GM12878 (cell line): ENCODE results near the gene TMEM52B. TPM values are rescaled to one million over a fixed set of nuclear protein-coding genes. Genes with fewer than 3 reads are reported as not detected.

Experiments
- ATAC-seq: fragments of 200-7000 bp; cut with Tn5 transposase; 3 replicates; pipeline ENCODE4 v1.9.1; 2020; ENCODE audit warnings: mild to moderate bottlenecking, moderate library complexity
- BruUV-seq: library from RNA; stranded (reverse); fragments of 400-500 nt; replicated peaks from 2 replicates; lab custom pipeline; 2021; lab: Mats Ljungman, UMichigan
- CTCF ChIA-PET: fragments of 300-600 bp; sonication (Branson Sonifier 250); formaldehyde crosslinking; extraction: SDS; loops from one replicate; lab custom pipeline; 2021; ENCODE audit warnings: inconsistent platforms; lab: Yijun Ruan, JAX
- POLR2A ChIA-PET: fragments of 350-600 bp; formaldehyde crosslinking; extraction: SDS; loops from one replicate; lab custom pipeline; 2021; ENCODE audit warnings: inconsistent platforms; lab: Charles Lee
- RAD21 ChIA-PET: fragments of 300-600 bp; sonication (Branson Sonifier 250); formaldehyde crosslinking; loops from one replicate; lab custom pipeline; 2023; ENCODE audit warnings: antibody characterized with exemption; ENCODE audit not compliant: unreplicated experiment; lab: Charles Lee
- SMC1A ChIA-PET: fragments of 300-600 bp; sonication (Branson Sonifier 250); formaldehyde crosslinking; loops from one replicate; lab custom pipeline; 2023; ENCODE audit not compliant: unreplicated experiment, uncharacterized antibody; lab: Charles Lee
- DNase-seq: peaks from one replicate; pipeline ENCODE4 v3.0.0-alpha.2; 2011; ENCODE audit warnings: low read depth, low spot score
- FAIRE-seq: peaks from 3 replicates; lab custom pipeline; 2011; peaks lifted over from hg19 to GRCh38; lab: Jason Lieb, UNC
- H2AFZ ChIP-seq: 2 replicates; pipeline ENCODE4 v1.6.0; 2011; ENCODE audit warnings: low read depth, low read length, control low read depth; ENCODE audit not compliant: control insufficient read depth
- H3K27ac ChIP-seq: 2 replicates; pipeline ENCODE4 v1.5.1; 2011; ENCODE audit warnings: control low read depth; ENCODE audit not compliant: control insufficient read depth, insufficient read depth
- H3K27me3 ChIP-seq, 2 experiments: replicated peaks in 1 of 2; 2 replicates each; pipeline versions ENCODE4 v1.6.0 to v1.6.1; 2011; ENCODE audit warnings: low read length in 1 of 2; ENCODE audit not compliant: control insufficient read depth in 2 of 2, insufficient read depth in 2 of 2
- H3K36me3 ChIP-seq, 2 experiments: 2 replicates each; pipeline ENCODE4 v1.5.1; 2011; ENCODE audit warnings: low read length in 1 of 2; ENCODE audit not compliant: control insufficient read depth in 2 of 2, insufficient read depth in 2 of 2
- H3K4me1 ChIP-seq: 2 replicates; pipeline ENCODE4 v1.6.1; 2011; ENCODE audit warnings: mild to moderate bottlenecking, low read length, moderate library complexity, mixed read lengths; ENCODE audit not compliant: control insufficient read depth, insufficient read depth
- H3K4me2 ChIP-seq: 2 replicates; pipeline ENCODE4 v1.6.0; 2011; ENCODE audit warnings: control low read depth; ENCODE audit not compliant: control insufficient read depth, insufficient read depth
- H3K4me3 ChIP-seq: fragments of 200-600 bp; sonication (generic); 2 replicates; pipeline ENCODE4 v1.5.1; 2016
- H3K79me2 ChIP-seq: 2 replicates; pipeline ENCODE4 v1.6.0; 2011; ENCODE audit warnings: low read length; ENCODE audit not compliant: control insufficient read depth, insufficient read depth
- H3K9ac ChIP-seq: 2 replicates; pipeline ENCODE4 v1.8.0; 2011; ENCODE audit warnings: low read length, control low read depth, mixed read lengths; ENCODE audit not compliant: control insufficient read depth, insufficient read depth
- H3K9me3 ChIP-seq: replicated peaks from 3 replicates; pipeline ENCODE4 v1.5.1; 2011; ENCODE audit warnings: mild to moderate bottlenecking, low read length; ENCODE audit not compliant: control insufficient read depth, insufficient read depth
- H4K20me1 ChIP-seq: 2 replicates; pipeline ENCODE4 v1.6.0; 2011; ENCODE audit not compliant: control insufficient read depth, insufficient read depth
- CHD1 ChIP-seq: IDR thresholded peaks from 2 replicates; pipeline ENCODE4 v1.6.1; 2012; ENCODE audit warnings: low read depth, low read length, improper control_type of control experiment
- FOXK2 ChIP-seq: fragments of 450-650 bp; IDR thresholded peaks from 2 replicates; pipeline ENCODE4 v1.6.1; 2017; ENCODE audit warnings: mild to moderate bottlenecking, moderate library complexity
- IKZF1 ChIP-seq: fragments of 450-650 bp; conservative IDR thresholded peaks from 2 replicates; pipeline ENCODE4 v1.6.1; 2017; ENCODE audit warnings: antibody characterized with exemption, mild to moderate bottlenecking
- LARP7 ChIP-seq: fragments of 450-650 bp; IDR thresholded peaks from 2 replicates; pipeline ENCODE4 v1.6.1; 2017; ENCODE audit warnings: mild to moderate bottlenecking
- MEF2B ChIP-seq: fragments of 450-650 bp; IDR thresholded peaks from 2 replicates; pipeline ENCODE4 v1.6.1; 2018; ENCODE audit warnings: mild to moderate bottlenecking, moderate library complexity; ENCODE audit not compliant: partially characterized antibody, poor library complexity, severe bottlenecking
- NFXL1 ChIP-seq: fragments of 450-650 bp; IDR thresholded peaks from 2 replicates; pipeline ENCODE4 v1.6.1; 2017; ENCODE audit warnings: antibody characterized with exemption, mild to moderate bottlenecking, borderline replicate concordance
- NFYA ChIP-seq: IDR thresholded peaks from 2 replicates; pipeline ENCODE4 v1.6.1; 2011; ENCODE audit warnings: low read depth, mild to moderate bottlenecking, low read length, improper control_type of control experiment, borderline replicate concordance
- POU2F2 ChIP-seq: IDR thresholded peaks from 3 replicates; pipeline ENCODE4 v1.6.1; 2011; ENCODE audit warnings: low read depth, mild to moderate bottlenecking, low read length, borderline replicate concordance
- RAD51 ChIP-seq: fragments of 450-650 bp; IDR thresholded peaks from 2 replicates; pipeline ENCODE4 v1.6.1; 2016; ENCODE audit warnings: moderate library complexity, mild to moderate bottlenecking, inconsistent platforms
- SUPT20H ChIP-seq: IDR thresholded peaks from 2 replicates; pipeline ENCODE4 v1.6.1; 2011; ENCODE audit warnings: low read depth, mild to moderate bottlenecking, low read length, moderate library complexity, borderline replicate concordance; ENCODE audit not compliant: control insufficient read depth
- ZBED1 ChIP-seq: IDR thresholded peaks from 2 replicates; pipeline ENCODE4 v1.6.1; 2016; ENCODE audit warnings: borderline replicate concordance
- WGBS: methylation state at CpG from one replicate; pipeline ENCODE4 v1.1.6; 2016; ENCODE audit warnings: low lambda C conversion rate; ENCODE audit not compliant: insufficient replicate concordance, insufficient coverage; ENCODE audit errors: missing lambda C conversion rate; 5-methylcytosine and 5-hydroxymethylcytosine counted together
- in situ Hi-C: fragments of 300-500 bp; cut with MboI; formaldehyde crosslinking; loops from 9 replicates; pipeline ENCODE4 v1.14.3; 2018; ENCODE audit warnings: mixed read lengths
- intact Hi-C: fragments of 100-400 bp; cut with micrococcal nuclease; formaldehyde crosslinking; loops from one replicate; pipeline ENCODE4 v1.14.2; 2022; ENCODE audit not compliant: unreplicated experiment
- polyA plus RNA-seq, 11 experiments: library from polyadenylated mRNA; depleted of rRNA in 4 of 11; unstranded in 6 of 11; stranded (reverse) in 5 of 11; fragments of >200 nt; fragmentation: Nextera tagmentation in 4 of 11; fragmentation: Illumina TruSeq in 1 of 11; extraction: Ambion mirVana in 4 of 11; extraction: Trizol in 1 of 11; gene quantifications; 1 replicate in 1 of 11; 2 replicates in 10 of 11; pipeline versions ENCODE4 v1.2.1 to v1.2.3, GENCODE V29; 2011 to 2016; ENCODE audit warnings: inconsistent platforms in 2 of 11, missing spikeins in 2 of 11, low read depth in 1 of 11
- total RNA-seq, 4 experiments: library from RNA; depleted of rRNA in 3 of 4; stranded (reverse); fragments of >200 nt in 3 of 4; fragmentation: Illumina TruSeq in 1 of 4; extraction: Trizol in 1 of 4; gene quantifications; 2 replicates each; pipeline versions ENCODE4 v1.2.1 to v1.2.3, GENCODE V29; 2013 to 2021
- TF ChIP-seq, protein P1 (sequence below): fragments of 450-650 bp; IDR thresholded peaks from 2 replicates; pipeline ENCODE4 v1.6.1; 2016; ENCODE audit warnings: mild to moderate bottlenecking, moderate library complexity, borderline replicate concordance
- TF ChIP-seq, protein P2 (sequence below): IDR thresholded peaks from 2 replicates; pipeline ENCODE4 v1.6.1; 2011; ENCODE audit warnings: borderline replicate concordance, low read depth, mild to moderate bottlenecking, moderate library complexity, low read length; ENCODE audit not compliant: insufficient read depth, poor library complexity, severe bottlenecking
- TF ChIP-seq, protein P3 (sequence below): fragments of 450-650 bp; IDR thresholded peaks from 2 replicates; pipeline ENCODE4 v1.6.1; 2016; ENCODE audit warnings: mild to moderate bottlenecking

The TMEM52B gene
- total and polyA plus RNA-seq, 10 of the 15 experiments (the other 5 are each of a cell fraction or from before 2014, with no cell fraction given) = not detected

DNA sequence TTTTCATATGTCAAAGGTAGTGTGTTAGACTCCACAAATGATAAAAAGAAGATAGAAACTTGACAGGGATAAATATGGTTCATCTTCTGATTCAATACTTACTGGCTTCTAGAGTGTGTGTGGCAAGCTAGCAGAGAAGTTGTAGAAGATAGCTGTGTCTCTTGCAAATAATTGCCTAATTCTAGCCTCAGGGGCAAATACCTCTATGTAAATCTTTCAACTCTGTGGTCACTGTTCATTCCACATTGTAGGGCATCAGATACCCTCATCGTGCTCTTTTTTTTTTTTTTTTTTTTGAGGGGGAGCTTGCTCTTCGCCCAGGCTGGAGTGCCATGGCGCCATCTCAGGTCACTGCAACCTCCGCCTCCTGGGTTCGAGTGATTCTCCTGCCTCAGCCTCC is 8.6 kb upstream of the TMEM52B start (continued):
- TF ChIP-seq, protein P1, sequence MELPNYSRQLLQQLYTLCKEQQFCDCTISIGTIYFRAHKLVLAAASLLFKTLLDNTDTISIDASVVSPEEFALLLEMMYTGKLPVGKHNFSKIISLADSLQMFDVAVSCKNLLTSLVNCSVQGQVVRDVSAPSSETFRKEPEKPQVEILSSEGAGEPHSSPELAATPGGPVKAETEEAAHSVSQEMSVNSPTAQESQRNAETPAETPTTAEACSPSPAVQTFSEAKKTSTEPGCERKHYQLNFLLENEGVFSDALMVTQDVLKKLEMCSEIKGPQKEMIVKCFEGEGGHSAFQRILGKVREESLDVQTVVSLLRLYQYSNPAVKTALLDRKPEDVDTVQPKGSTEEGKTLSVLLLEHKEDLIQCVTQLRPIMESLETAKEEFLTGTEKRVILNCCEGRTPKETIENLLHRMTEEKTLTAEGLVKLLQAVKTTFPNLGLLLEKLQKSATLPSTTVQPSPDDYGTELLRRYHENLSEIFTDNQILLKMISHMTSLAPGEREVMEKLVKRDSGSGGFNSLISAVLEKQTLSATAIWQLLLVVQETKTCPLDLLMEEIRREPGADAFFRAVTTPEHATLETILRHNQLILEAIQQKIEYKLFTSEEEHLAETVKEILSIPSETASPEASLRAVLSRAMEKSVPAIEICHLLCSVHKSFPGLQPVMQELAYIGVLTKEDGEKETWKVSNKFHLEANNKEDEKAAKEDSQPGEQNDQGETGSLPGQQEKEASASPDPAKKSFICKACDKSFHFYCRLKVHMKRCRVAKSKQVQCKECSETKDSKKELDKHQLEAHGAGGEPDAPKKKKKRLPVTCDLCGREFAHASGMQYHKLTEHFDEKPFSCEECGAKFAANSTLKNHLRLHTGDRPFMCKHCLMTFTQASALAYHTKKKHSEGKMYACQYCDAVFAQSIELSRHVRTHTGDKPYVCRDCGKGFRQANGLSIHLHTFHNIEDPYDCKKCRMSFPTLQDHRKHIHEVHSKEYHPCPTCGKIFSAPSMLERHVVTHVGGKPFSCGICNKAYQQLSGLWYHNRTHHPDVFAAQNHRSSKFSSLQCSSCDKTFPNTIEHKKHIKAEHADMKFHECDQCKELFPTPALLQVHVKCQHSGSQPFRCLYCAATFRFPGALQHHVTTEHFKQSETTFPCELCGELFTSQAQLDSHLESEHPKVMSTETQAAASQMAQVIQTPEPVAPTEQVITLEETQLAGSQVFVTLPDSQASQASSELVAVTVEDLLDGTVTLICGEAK = no peak
- no peak for TF ChIP-seq LARP7
- TF ChIP-seq, all 136 proteins: peak for 0

DNA sequence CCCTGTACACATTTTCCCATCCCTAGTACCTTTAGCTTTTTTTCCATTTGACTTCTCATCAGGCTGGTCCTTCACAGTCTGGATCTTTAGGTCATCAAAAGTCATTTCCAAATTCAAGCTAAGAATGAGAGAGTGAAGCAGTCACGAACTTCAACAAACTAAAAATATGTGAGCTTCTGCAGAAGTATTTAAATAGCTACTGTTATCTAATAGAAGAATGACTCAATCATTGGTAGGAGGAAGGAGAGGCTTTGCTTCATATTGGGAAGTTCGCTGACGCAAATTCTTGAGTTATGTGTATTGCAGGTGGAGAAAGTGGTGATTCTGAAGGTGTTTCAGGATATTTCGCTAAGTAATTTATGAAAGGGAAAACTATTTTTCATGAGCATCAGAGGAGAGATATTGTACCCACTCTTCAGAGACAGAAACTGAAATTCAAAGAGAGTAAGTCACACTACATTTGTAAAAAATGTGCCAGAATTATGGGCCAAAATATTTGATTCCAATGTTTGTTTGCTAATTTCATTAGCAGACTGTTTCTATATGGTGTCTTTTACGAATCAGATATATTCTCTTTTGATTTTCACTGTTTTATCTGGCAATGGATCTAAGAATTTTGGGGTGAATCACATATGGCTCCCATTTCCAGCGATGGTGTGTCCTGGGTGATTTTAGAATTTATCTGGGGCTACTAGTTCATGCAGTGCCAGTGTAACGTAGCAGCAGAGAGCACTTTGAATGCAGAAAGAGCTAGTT is 6.7 kb upstream of the TMEM52B start, which contains the start of gene OLR1:
Gene OLR1, minus strand, starts transcription at position 160 of the 756 bp plus-strand sequence. Its CDS starts 55 bp downstream, at position 105.
- no peak for ATAC-seq
- no peak for TF ChIP-seq ZBED1
- TF ChIP-seq NFYA = no peak
- TF ChIP-seq, protein P2, sequence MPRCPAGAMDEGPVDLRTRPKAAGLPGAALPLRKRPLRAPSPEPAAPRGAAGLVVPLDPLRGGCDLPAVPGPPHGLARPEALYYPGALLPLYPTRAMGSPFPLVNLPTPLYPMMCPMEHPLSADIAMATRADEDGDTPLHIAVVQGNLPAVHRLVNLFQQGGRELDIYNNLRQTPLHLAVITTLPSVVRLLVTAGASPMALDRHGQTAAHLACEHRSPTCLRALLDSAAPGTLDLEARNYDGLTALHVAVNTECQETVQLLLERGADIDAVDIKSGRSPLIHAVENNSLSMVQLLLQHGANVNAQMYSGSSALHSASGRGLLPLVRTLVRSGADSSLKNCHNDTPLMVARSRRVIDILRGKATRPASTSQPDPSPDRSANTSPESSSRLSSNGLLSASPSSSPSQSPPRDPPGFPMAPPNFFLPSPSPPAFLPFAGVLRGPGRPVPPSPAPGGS = no peak
- TF ChIP-seq, protein P3, sequence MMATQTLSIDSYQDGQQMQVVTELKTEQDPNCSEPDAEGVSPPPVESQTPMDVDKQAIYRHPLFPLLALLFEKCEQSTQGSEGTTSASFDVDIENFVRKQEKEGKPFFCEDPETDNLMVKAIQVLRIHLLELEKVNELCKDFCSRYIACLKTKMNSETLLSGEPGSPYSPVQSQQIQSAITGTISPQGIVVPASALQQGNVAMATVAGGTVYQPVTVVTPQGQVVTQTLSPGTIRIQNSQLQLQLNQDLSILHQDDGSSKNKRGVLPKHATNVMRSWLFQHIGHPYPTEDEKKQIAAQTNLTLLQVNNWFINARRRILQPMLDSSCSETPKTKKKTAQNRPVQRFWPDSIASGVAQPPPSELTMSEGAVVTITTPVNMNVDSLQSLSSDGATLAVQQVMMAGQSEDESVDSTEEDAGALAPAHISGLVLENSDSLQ = no peak
- TF ChIP-seq POU2F2 = no peak
- no peak for TF ChIP-seq SUPT20H
- no peak for TF ChIP-seq CHD1
- no peak for TF ChIP-seq IKZF1
- TF ChIP-seq NFXL1 = no peak
- no peak for TF ChIP-seq MEF2B
- TF ChIP-seq RAD51 = no peak
- no peak for TF ChIP-seq FOXK2

More for the DNA sequence above, 6.7 kb upstream of the TMEM52B start, which contains the start of gene OLR1:
- 15% methylated on average over 7 of the region's 7 CpGs for WGBS
- Histone ChIP-seq H3K9ac (no peak within 1 kb of the TSS), H3K4me3 (no peak within 1 kb of the TSS), H3K36me3 (no peaks in the 10 kb centered on the region), H3K79me2 (no peaks in the 10 kb centered on the region), H3K27ac (no peak within 1 kb of the TSS), H3K27me3 (peaks cover 0 to 9% of the 10 kb centered on the region in 2 experiments; a peak in 2 of 4 replicates), H3K4me2 (no peak within 1 kb of the TSS), H4K20me1 (no peaks in the 10 kb centered on the region), H3K4me1 (no peaks in the 10 kb centered on the region), H3K9me3 (no peaks in the 10 kb centered on the region), H2AFZ (no peak within 1 kb of the TSS)
- intact Hi-C loops = no loop called here
- in situ Hi-C loops = no loop called here
- POLR2A ChIA-PET = no interaction called here
- CTCF ChIA-PET = interaction anchor here (0.9 to 1.7 kb wide), 3 partner anchors 19 to 111 kb away, joined by 3 to 7 read pairs (median 3); no protein-coding TSS in a partner anchor
- DNase-seq = no peak
- FAIRE-seq = no peak
- BruUV-seq = no TSS peak
- SMC1A ChIA-PET = no interaction called here
- RAD21 ChIA-PET = no interaction called here
